Iris pigment epithelial cell (primary cell): ENCODE results near the gene TP53TG5.
A peak's percentile ranks its signal among the peaks of the same experiment; 100 is the strongest.

Experiments used
- DNase-seq: peaks from one replicate; pipeline ENCODE4 v3.0.0-alpha.2; 2011; ENCODE audit warnings: low read depth

TP53TG5 gene

GRCh38 chr20:45405571-45406259 lies 27.6 kb upstream of the TP53TG5 start:
- no peak for DNase-seq

GRCh38 chr20:45404438-45404837 lies 26.3 kb upstream of the TP53TG5 start:
- DNase-seq = no peak

GRCh38 chr20:45402946-45403345 lies 24.8 kb upstream of the TP53TG5 start:
- DNase-seq = peak; percentile 81

- no peak for DNase-seq
Observed at GRCh38 chr20:45400346-45401031, 22.4 kb upstream of the TP53TG5 start.

GRCh38 chr20:45399018-45399417 lies 20.9 kb upstream of the TP53TG5 start:
- DNase-seq = no peak

GRCh38 chr20:45395114-45395415 lies 16.9 kb upstream of the TP53TG5 start:
- DNase-seq = no peak

- no peak for DNase-seq
Observed at GRCh38 chr20:45394221-45395113, 16.3 kb upstream of the TP53TG5 start.

GRCh38 chr20:45392733-45393132 lies 14.6 kb upstream of the TP53TG5 start:
- no peak for DNase-seq

- no peak for DNase-seq
Observed at GRCh38 chr20:45391559-45391958, 13.4 kb upstream of the TP53TG5 start.

- DNase-seq = no peak
Observed at GRCh38 chr20:45390931-45391330, 12.8 kb upstream of the TP53TG5 start.

GRCh38 chr20:45387274-45387673 lies 9.1 kb upstream of the TP53TG5 start:
- no peak for DNase-seq

- DNase-seq = no peak
Observed at GRCh38 chr20:45377269-45377668, 856 bp downstream of the TP53TG5 start.

GRCh38 chr20:45374966-45375365 lies 3.2 kb downstream of the TP53TG5 start:
- DNase-seq = no peak

GRCh38 chr20:45374101-45374467 lies 4.0 kb downstream of the TP53TG5 start:
- no peak for DNase-seq

- peak; percentile 72 for DNase-seq
Observed at GRCh38 chr20:45373353-45374100, 4.6 kb downstream of the TP53TG5 start.

- no peak for DNase-seq
Observed at GRCh38 chr20:45372646-45373352, 5.3 kb downstream of the TP53TG5 start.

- no peak for DNase-seq
Observed at GRCh38 chr20:45372241-45372640, 5.9 kb downstream of the TP53TG5 start.

- DNase-seq = no peak
Observed at GRCh38 chr20:45370571-45371160, 7.5 kb downstream of the TP53TG5 start.

- no peak for DNase-seq
Observed at GRCh38 chr20:45368221-45368980, 9.7 kb downstream of the TP53TG5 start.

GRCh38 chr20:45367126-45367525 lies 11.0 kb downstream of the TP53TG5 start:
- no peak for DNase-seq
